GM18499 (cell line): ENCODE data around the gene NXNL2.

Experiments used
- ATAC-seq: cut with Tn5 transposase; IDR thresholded peaks from one replicate; pipeline ENCODE4 v1.9.1; 2021; ENCODE audit warnings: moderate number of reproducible peaks; ENCODE audit not compliant: insufficient read depth, unreplicated experiment

The NXNL2 gene

DNA sequence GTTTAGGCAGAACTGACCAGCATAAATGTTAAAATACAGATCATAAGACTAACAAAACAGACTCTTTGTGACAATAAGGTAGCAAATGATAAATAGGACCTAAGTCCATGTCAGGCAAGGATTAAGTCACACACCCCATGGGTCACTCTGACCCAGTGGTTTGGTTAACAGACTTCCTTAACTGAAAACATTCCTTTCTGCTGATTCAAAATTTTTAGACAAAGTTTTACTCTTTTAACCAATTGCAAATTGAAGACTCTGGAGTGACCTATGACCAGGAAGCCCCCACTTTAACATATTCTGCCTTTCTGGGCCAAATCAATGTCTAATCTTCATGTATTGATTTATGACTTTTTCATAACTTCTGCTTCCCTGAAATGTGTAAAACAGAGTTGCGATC, 4.9 kb upstream of the NXNL2 start:
- ATAC-seq, result no peak

GRCh38 chr9:88531920-88532698, 2.9 kb upstream of the NXNL2 start:
- no peak for ATAC-seq

DNA sequence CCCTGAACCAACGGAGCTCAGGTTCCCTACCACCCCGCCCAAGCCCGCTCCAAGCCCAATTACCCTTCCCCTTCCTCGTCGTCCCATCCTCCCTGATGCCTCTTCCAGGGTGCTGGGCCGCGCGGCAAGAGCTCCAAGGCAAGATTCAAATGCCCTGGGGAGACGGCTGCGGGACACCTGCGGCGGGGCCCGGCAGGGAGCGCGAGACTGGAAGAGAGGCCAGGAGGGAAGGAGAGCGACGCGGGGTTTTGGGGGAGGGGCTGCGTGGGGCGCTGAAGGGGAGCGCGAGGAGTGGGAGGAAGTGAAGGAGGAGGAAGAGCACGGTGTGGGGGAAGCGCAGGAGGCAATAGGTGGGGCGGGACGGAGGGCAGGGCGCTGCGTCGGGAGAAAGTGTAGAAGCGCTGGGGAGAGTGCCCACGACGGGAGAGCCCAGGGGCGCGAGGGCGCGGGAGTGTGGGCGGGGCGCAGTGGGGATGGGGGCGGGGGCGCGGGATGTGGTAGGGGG, 975 bp upstream of the NXNL2 start:
- no peak for ATAC-seq

DNA sequence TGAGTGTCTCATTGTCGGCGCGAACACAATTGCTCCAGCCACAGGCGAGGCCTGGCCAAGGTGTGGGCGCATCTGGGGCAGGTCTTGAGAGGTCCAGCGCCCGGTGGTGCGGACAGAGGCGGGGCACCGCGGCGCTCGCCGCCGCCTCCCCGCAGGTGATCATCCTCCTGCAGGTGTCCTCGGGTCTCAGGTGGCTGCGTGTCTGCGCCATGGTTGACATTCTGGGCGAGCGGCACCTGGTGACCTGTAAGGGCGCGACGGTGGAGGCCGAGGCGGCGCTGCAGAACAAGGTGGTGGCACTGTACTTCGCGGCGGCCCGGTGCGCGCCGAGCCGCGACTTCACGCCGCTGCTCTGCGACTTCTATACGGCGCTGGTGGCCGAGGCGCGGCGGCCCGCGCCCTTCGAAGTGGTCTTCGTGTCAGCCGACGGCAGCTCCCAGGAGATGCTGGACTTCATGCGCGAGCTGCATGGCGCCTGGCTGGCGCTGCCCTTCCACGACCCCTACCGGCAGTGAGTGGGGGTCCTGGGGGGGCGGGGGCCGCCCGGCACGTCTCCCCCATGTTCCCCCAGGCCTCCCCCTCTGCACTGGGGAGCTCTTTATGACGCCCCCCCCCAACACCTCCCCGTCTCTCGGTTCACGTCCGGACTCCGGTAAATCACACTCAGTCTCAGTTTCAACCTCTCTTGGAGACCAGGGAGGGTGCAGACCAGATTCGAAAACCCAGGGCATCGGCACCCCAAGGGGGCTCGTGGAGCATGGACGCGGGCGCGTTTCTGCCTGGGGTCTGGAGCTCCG, 446 bp downstream of the NXNL2 start:
- ATAC-seq, result no peak

- no peak for ATAC-seq
Measured at GRCh38 chr9:88536023-88536324, 996 bp downstream of the NXNL2 start.

DNA sequence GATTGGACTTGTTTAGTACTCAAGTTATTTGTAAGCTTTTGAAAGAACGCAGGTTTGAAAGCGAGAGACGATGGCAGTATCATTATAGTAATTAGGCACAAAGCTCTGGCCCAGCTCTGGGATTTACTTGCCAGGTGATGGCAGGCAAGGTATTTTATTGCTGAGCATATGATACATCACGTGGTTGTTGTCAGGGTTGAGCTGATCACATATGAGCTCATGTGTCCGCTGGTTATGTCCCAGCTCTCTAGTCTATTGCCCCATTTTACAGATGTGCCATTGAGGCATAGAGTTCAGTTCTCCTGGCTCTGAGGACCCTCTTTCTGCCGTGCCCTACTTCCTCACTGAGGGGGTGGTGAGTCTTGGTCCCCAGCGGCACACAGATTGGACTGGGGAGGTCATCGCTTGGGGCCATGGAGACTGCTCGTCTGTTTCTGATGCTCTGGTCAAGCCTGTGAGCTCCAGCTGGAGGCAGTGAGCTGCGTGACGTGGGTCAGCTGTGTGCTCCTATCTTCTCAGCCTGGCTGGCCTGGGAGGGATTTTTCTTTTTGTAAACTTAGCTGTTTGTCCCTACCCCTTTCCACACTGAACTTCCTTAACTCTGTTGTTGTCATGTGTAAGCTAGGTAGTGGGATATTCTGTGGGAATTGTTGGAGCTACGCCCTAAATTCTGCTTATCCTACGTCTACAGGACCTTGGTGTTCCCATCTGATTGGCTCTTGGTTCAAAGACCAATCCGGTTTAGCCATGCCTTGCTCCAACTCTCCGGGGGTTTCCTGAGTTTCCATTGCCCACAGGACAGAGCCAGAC, 2.2 kb downstream of the NXNL2 start:
- ATAC-seq, result no peak

DNA sequence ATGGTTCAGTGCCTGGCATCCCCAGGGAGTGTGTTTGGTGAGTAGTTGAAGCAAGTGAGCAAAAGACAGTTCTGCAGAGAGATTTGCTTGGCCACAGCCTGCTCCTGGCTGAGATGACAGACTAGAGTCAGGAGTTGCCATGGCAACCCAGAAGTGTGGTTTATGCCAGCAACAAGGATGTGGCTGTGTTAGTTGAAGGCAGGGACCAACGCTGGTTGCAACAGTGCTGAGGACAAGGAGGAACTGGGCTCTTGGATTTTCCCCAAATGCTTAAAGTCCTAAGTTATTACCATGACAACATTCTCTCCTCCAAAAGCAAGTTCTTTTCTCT, 2.7 kb downstream of the NXNL2 start:
- no peak for ATAC-seq

- ATAC-seq, result no peak
Measured at GRCh38 chr9:88538311-88539085, 3.5 kb downstream of the NXNL2 start.

DNA sequence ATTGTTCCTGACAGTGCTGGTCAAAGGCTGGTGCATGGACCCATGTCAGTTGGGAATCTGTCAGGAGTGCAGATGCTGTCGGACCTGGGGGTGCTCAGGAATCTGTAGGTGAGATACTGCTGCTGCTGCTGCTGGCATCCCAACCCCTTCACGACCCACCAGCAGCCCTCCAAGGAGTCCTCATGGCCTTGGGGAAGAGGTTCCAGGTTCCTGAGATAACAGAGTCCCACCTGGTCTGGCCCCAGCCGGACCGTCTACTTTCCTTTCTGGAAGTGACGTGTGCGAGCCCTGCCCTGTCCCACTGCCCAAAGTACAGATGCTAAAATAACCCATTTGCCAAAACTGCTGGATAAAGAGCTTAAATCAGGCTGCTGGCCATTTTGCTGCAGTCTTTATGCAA, 4.3 kb downstream of the NXNL2 start:
- ATAC-seq, result no peak

DNA sequence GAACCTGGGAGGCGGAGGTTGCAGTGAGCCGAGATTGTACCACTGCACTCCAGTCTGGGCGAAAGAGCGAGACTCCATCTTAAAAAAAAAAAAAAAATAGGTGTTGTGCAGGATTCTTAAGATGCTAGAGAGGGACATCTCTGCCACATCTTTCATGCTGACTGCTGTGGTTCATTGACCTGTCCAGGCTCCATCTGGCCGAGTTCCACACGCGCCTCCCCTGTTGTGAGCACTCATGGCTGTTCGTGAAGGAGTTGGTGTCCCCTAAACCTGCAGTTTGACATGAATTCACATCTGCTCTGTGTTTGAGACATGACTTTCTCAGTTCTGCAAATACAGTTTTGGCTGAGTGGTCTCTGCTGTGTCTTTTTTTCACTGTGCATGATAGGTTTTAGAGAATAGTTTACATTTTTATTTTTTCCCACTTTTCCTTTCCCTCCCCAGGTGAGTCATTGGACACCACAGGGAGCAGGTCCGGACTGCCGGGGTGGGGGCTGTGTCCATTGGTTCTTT, 5.3 kb downstream of the NXNL2 start:
- ATAC-seq, result no peak

GRCh38 chr9:88544245-88544644, 9.3 kb downstream of the NXNL2 start:
- ATAC-seq, result no peak

- no peak for ATAC-seq
Measured at GRCh38 chr9:88551546-88552137, 16.7 kb downstream of the NXNL2 start.

DNA sequence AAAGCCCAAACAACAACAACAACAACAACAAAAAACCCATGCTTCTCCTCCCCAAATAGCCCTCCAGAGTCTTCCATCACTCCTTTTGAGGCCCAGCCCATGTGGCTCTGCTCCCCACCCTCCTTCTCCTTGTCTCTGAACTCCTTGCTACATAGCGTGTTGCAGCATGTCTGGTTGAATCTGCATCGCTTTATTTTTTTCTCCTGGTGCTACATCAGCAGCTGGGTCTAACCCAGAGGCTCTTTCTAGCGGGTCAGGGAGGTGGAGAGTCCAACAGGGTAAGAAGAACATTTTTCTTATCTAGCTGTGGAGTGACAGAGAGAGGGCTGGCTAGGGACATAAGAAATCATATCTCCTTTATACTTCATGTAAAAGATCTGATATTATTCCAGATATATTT, 18.4 kb downstream of the NXNL2 start:
- ATAC-seq, result no peak

GRCh38 chr9:88555268-88555980, 20.4 kb downstream of the NXNL2 start:
- no peak for ATAC-seq

DNA sequence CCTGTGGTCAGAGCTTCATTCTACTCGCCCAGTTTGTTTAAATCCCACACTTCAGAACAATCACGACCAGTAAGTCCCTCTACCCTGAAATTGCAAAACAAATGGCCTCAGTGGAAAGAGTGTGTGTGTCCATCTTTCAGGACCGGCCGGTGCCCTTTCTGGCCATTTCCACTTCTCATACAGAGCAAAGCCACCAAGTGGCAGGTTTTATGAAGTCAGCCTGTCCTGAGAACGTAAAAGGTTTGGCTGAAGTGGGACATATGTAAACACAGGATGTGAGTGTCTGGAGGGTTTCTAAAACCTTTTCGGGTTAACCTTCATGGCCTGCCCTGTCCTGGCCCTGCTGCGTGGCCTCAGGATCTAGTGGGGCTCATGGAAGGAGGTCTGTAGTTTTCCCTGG, 24.7 kb downstream of the NXNL2 start:
- no peak for ATAC-seq

DNA sequence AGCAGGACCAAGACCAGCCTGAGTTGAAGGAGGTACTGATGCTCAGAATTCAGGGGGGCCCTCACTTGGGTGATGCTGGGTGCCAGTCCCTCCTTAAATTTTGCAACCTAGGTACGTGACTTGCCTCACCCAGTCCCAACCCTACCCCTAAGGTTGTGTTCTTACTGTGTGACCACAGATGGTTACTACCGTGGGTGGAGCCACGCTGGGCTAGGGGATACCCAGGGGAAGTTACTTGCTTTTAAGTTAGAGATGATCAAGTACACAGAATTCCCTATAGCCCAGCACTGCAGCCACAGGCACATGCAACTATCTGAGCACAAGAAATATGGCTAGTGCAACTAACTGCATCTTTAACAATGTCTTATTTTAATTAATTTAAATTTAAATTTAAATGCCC, 32.9 kb downstream of the NXNL2 start:
- ATAC-seq, result no peak

- no peak for ATAC-seq
Measured at GRCh38 chr9:88571419-88571818, 36.4 kb downstream of the NXNL2 start.

- ATAC-seq, result no peak
Measured at GRCh38 chr9:88572684-88573083, 37.7 kb downstream of the NXNL2 start.

- no peak for ATAC-seq
Measured at GRCh38 chr9:88574953-88575352, 40.0 kb downstream of the NXNL2 start.
